DND-41 (cell line): ENCODE data around the gene KIF21A.

ENCODE experiments used
- CTCF ChIP-seq: IDR thresholded peaks from 2 replicates; pipeline ENCODE4 v1.5.1; 2012; ENCODE audit warnings: borderline replicate concordance, low read length, moderate library complexity, mild to moderate bottlenecking; ENCODE audit not compliant: poor library complexity, severe bottlenecking; ENCODE audit errors: extremely low read depth
- EZH2 ChIP-seq: IDR thresholded peaks from 3 replicates; pipeline ENCODE4 v1.6.1; 2012; ENCODE audit warnings: borderline replicate concordance, low read depth, mild to moderate bottlenecking, moderate library complexity, low read length, inconsistent platforms; ENCODE audit not compliant: severe bottlenecking

GRCh38 chr12:39419471-39419870 is 23.4 kb downstream of the KIF21A start:
- TF ChIP-seq CTCF = no peak
- TF ChIP-seq EZH2 = no peak
